AG09309 (cell line): ENCODE measurements around the gene LIPA.
"Not testable (repeated sequence)": the region's sequence is repeated elsewhere in the genome, so short reads cannot be mapped to it uniquely, and the experiment has no call there.

ENCODE experiments used
- DNase-seq: peaks from one replicate; pipeline ENCODE4 v3.0.0-alpha.2; 2010; ENCODE audit warnings: low read depth
- H3K4me3 ChIP-seq: 2 replicates; pipeline ENCODE4 v1.5.1; 2011; ENCODE audit warnings: mild to moderate bottlenecking, low read depth, low read length, moderate library complexity; ENCODE audit not compliant: control insufficient read depth
- TF ChIP-seq, protein P1 (sequence below): IDR thresholded peaks from 2 replicates; pipeline ENCODE4 v1.5.1; 2011; ENCODE audit warnings: mild to moderate bottlenecking, low read depth, low read length, inconsistent platforms; ENCODE audit not compliant: insufficient read depth, control insufficient read depth; ENCODE audit errors: missing control alignments

The LIPA gene

DNA sequence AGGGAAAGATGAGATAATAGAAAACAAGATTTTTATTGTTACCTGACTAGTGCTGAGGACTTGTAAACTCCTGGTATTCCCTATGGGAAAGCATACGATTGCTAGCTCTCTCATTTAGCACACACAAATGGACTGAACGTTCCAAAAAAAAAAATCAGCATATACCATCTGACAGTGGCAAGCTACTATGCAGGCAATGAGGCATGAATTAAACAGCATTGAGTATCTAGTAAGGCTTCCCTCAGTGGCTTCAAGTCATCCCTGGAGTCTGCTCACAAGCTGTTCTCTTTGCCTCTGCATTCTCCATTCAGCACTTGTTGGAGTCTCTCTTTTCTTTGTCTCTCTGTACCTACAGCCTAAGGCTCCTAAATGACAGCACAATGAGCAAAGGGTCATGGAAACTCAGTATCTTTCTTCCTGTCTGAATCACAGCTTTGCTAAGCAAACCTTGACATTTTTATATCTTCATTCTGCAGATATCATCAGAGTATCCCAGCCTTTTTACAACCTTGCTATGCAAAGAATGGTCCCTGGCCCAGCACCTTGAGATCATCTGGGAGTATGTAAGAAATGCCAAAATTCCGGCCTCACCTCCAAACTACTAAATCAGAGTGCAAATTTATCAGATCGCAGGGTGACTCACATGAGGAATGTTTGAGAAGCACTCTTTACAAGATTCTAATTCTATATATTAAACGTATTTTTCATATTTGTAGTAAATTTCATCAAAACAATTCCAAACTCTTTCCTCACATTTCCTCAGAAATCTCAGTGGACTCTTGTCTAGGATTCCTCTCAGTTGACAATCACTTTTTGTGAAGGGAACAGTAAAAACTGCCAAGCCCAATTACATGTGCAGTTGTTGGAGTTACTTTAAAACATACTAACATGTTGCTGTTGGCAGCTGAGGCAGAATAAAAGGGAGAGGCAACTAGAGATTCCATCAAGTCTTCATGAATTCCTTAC lies 10.8 kb upstream of the LIPA start:
- TF ChIP-seq, protein P1, sequence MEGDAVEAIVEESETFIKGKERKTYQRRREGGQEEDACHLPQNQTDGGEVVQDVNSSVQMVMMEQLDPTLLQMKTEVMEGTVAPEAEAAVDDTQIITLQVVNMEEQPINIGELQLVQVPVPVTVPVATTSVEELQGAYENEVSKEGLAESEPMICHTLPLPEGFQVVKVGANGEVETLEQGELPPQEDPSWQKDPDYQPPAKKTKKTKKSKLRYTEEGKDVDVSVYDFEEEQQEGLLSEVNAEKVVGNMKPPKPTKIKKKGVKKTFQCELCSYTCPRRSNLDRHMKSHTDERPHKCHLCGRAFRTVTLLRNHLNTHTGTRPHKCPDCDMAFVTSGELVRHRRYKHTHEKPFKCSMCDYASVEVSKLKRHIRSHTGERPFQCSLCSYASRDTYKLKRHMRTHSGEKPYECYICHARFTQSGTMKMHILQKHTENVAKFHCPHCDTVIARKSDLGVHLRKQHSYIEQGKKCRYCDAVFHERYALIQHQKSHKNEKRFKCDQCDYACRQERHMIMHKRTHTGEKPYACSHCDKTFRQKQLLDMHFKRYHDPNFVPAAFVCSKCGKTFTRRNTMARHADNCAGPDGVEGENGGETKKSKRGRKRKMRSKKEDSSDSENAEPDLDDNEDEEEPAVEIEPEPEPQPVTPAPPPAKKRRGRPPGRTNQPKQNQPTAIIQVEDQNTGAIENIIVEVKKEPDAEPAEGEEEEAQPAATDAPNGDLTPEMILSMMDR: no peak
- DNase-seq: no peak
- H3K4me3 ChIP-seq: no peak overlapping the region

DNA sequence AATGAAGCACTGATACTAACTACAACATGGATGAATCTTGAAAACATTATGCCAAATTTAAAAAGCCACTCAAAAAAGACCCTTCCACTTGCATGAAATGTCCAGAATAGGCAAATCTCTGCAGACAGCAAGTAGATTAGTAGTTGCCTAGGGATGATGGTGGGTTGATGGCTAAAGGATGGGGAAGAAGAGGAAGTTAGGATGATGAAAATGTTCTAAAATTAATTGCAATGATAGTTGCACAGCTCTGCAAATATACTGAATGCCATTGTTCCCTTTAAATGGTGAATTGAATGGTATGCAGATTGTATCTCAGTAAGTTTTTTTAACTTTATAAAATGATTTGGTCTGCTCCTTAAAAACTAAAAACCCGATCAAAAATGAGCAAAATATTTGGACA lies 7.3 kb upstream of the LIPA start:
- no peak overlapping the region for H3K4me3 ChIP-seq
- no peak for DNase-seq
- TF ChIP-seq, protein P1: no peak

DNA sequence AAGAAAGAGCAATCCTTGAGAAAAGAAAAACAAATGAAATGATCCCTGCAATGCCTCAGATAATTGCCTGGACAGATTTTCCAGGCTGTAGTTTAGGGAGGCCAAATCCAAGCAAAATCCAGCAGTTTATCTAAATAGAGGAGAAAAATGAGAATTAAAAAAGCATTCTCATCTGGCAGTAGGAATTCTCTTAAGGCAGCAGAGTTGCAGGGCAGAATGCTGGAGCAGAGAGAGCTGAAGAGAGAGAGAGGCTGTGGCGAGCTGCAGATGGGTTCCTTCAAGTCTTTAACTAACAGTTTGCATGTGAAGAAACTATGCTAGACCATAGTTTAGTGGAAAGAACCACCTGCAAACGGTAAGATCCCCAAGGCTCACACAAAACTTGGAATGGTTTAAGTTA lies 6.0 kb upstream of the LIPA start:
- DNase-seq: no peak
- TF ChIP-seq, protein P1: no peak
- H3K4me3 ChIP-seq: no peak overlapping the region

DNA sequence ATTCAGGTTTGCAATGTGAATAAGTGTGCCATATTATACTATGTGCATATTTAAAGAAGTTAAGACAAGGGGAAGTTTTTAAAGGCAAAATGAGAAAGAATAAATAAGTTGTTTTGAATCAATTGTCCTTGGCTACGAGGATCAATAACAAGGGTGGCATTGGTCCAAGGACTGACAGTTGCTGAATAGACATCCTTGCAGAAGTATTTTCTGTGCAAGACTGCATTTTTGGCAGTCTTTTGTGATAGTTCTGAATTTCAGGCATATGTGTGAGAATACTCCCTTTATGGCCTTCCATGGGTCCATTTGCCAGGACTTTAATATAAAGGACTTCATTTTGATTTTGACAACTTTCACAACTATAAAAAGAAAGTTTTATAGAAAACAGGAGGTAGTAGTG lies 5.4 kb upstream of the LIPA start:
- H3K4me3 ChIP-seq: no peak overlapping the region
- no peak for DNase-seq
- TF ChIP-seq, protein P1: no peak

DNA sequence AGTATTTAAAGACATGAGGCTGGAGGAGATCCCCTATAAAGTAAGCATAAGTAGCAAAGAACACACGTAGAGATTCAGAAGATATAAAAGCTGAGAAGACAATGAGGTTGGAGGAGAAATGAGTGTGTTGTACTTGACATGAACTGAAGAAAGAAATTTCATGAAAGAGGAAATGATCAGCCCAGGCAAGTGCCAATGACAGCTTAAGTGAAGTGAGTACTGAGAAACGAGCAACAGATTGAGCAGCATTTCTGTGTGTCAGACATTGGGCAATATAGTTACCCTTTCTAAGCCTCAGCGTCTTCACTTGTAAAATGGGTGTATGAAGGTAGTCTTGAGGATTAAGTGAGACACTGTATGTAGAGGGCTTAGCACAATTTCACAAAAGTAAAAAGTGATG lies 4.8 kb upstream of the LIPA start:
- DNase-seq: no peak
- TF ChIP-seq, protein P1: no peak
- H3K4me3 ChIP-seq: no peak overlapping the region

DNA sequence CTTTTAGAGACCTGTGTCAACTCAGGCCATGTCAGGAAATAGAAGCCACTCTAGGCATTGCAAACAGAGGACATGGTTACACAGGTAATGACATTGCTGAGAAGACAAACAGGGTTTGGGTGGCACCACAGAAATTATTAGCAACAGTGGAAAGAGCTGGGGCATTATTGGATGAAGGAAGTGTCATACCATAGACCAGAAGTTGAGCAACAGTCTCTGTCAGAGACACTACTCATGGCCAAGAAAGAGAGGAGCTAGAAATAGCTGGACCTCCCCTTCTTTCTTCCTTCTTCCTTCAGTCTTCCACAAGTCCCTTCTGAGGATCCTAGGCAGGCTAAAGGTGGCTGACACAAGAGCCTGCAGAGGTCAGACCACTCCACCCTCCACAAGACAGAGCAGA lies 4.2 kb upstream of the LIPA start:
- TF ChIP-seq, protein P1: no peak

DNA sequence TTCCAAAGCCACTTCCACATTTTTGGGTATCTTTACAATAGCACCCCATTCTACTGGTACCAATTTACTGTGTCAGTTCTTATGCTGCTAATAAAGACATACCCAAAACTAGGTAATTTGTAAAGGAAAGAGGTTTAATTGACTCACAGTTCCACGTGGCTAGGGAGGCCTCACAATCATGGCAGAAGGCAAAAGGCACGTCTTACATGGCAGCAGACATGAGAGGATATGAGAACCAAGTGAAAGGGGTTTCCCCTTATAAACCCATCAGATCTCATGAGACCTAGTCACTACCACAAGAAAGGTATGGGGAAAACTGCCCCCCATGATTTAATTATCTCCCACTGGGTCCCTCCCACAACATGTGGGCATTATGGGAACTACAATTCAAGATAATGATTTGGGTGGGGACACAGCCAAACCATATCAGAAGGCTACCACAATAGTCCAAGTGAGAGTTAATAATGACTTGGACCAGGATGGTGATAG lies 3.6 kb upstream of the LIPA start:
- H3K4me3 ChIP-seq, DNase-seq: not testable (repeated sequence)

More for the DNA sequence above, 4.2 kb upstream of the LIPA start:
- no peak for DNase-seq
- no peak overlapping the region for H3K4me3 ChIP-seq
